ENCODE measurements around the gene LMOD1.
A peak's percentile ranks its signal among the peaks of the same experiment; 100 is the strongest.
"Not testable (repeated sequence)": the region's sequence is repeated elsewhere in the genome, so short reads cannot be mapped to it uniquely, and the experiment has no call there.

The LMOD1 gene

DNA sequence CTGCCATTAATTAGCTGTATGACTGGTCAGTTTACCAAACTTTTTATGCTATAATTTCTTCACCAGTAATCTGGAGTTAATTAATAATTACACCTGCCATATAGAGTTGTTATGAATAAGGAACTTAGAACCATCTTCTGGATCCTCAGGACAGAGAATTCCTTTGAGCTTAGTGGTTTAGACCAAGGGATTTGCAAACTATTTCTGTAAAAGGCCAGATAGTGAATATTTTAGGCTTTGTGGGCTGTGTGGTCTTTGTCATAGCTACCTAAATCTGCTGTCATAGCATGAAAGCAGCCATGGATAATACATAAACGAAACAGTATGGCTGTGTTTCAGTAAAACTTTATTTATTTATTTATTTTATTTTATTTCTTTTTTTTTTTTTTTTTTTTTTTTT is 17.9 kb upstream of the LMOD1 start:
- Mint-ChIP-seq H3K27ac (no peak overlapping the region), H3K27me3 (no peaks in the 10 kb centered on the region), H3K4me1 (no peaks in the 10 kb centered on the region), H3K4me3 (no peak overlapping the region), H3K9me3 (no peaks in the 10 kb centered on the region), H3K36me3 (peaks cover 42% of the 10 kb centered on the region)
- CTCF ChIA-PET = interaction anchor here (2.5 kb wide), 1 partner anchor 69 kb away, joined by 12 read pairs; no protein-coding TSS in a partner anchor
- DNase-seq = no peak

DNA sequence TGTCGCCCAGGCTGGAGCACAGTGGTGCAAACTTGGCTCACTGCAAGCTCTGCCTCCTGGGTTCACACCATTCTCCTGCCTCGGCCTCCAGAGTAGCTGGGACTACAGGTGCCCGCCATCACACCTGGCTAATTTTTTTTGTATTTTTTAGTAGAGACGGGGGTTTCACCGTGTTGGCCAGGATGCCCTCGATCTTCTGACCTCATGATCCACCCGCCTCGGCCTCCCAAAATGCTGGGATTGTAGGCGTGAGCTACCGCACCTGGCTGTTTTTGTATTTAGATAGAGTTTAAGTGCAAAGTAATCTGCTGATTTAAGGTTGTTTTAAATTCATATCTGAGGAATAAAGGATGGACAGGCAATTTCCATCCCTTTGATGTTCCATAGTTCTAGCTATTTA is 16.0 kb upstream of the LMOD1 start:
- peaks cover 44% of the 10 kb centered on the region for H3K36me3 Mint-ChIP-seq
- not testable (repeated sequence) for H3K4me3 Mint-ChIP-seq, H3K27me3 Mint-ChIP-seq, DNase-seq, H3K9me3 Mint-ChIP-seq, H3K27ac Mint-ChIP-seq, H3K4me1 Mint-ChIP-seq
- CTCF ChIA-PET = interaction anchor here (1.0 to 1.2 kb wide), 2 partner anchors 11 to 85 kb away, joined by 3 read pairs; no protein-coding TSS in a partner anchor

DNA sequence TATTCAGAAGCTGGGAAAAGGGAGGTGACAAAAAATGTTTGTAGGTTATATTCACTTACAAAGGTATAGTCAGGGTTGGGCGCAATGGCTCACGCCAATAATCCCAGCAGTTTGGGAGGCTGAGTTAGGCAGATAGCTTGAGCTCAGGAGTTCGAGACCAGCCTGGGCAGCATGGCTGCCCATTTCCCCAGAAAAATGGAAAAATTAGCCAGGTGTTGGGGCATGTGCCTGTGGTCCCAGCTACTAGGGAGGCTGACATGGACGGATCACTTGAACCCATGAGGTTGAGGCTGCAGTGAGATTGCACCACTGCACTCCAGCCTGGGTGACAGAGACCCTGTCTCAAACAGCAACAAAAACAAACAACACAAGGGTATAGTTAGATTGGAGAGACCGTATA is 12.0 kb upstream of the LMOD1 start:
- Mint-ChIP-seq H3K4me1 (peaks cover 24% of the 10 kb centered on the region), H3K27me3 (peaks cover 5% of the 10 kb centered on the region), H3K27ac (no peak overlapping the region), H3K9me3 (no peaks in the 10 kb centered on the region), H3K4me3 (no peak overlapping the region), H3K36me3 (peaks cover 24% of the 10 kb centered on the region)
- no peak for DNase-seq
- CTCF ChIA-PET = interaction anchor here (0.7 to 1.3 kb wide), 2 partner anchors 25 to 278 kb away, joined by 3 to 4 read pairs; partner anchors contain the start of gene RNPEP

DNA sequence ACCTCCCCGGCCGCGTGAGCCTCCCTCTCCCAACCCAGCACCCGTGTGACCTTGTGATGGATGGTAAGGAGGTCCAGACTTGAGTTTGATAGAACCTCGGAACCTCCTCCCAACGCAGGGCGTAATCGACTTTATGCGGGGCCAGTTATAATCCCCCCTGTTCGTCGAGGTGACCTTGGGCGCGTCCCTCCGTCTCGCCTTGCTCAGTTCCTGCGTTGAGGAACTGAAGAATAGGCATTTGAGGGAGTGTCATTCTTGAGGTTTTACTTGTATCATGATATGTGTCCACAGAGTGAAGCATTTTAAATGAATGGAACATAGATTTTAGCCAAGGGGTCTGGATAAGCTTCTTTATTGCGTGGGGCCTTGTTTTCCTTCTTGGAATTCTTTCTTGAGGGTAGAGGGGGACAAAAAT is 9.4 kb upstream of the LMOD1 start:
- H3K9me3 Mint-ChIP-seq = no peaks in the 10 kb centered on the region
- DNase-seq = no peak
- peak overlapping the region; percentile 91 for H3K27ac Mint-ChIP-seq
- H3K36me3 Mint-ChIP-seq = peaks cover 13% of the 10 kb centered on the region
- CTCF ChIA-PET = interaction anchor here (0.7 to 4.0 kb wide), 3 partner anchors 17 to 60 kb away, joined by 3 to 15 read pairs (median 3); no protein-coding TSS in a partner anchor
- peak overlapping the region; percentile 95 for H3K4me3 Mint-ChIP-seq
- H3K27me3 Mint-ChIP-seq = peaks cover 11% of the 10 kb centered on the region
- H3K4me1 Mint-ChIP-seq = peaks cover 24% of the 10 kb centered on the region

DNA sequence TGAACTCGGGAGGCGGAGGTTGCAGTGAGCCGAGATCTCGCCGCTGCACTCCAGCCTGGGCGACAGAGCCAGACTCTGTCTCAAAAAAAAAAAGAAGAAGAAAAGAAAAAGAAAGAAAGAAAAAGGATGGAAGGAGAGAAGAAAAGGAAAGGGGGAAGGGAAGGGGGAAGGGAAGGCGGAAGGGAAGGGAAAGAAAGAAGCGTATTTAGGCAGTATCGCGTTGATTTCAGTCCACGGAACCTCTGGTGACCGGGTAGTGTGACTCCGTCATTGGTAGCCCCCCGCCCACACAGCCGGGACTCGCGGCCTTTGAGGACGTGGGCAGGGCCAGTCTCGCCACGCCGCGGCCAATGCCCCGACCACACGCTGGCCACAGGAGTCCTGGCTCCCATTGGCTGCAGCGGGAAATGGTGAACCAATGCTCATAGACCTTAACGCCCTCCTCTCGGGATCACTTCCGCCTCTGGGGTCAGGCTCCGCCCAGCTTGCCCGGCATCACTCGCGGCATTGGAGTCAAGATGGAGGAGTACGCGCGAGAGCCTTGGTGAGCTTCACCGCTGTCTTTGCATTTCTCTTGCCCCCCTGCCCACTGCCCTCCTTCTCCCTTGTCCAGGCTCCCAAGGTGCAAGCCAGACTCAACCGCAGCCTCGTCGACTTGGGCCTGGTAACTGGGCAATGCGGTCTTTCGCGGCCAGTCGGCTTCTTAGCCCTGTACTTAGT is 8.8 kb upstream of the LMOD1 start, which contains the start of gene TIMM17A:
Gene TIMM17A (plus strand): TSS at position 495 of the 720 bp plus-strand sequence. CDS start 24 bp downstream, at position 519.
- peak; percentile 97 for DNase-seq
- CTCF ChIA-PET = interaction anchor here (0.7 to 4.0 kb wide), 4 partner anchors 9 to 59 kb away, joined by 3 to 15 read pairs (median 4); partner anchors contain the start of gene LMOD1
- Mint-ChIP-seq H3K9me3 (no peaks in the 10 kb centered on the region), H3K36me3 (peaks cover 9% of the 10 kb centered on the region), H3K4me1 (peaks cover 24% of the 10 kb centered on the region), H3K27ac (peak within 1 kb of the TSS; percentile 91), H3K27me3 (peaks cover 11% of the 10 kb centered on the region), H3K4me3 (peak within 1 kb of the TSS; percentile 95)

DNA sequence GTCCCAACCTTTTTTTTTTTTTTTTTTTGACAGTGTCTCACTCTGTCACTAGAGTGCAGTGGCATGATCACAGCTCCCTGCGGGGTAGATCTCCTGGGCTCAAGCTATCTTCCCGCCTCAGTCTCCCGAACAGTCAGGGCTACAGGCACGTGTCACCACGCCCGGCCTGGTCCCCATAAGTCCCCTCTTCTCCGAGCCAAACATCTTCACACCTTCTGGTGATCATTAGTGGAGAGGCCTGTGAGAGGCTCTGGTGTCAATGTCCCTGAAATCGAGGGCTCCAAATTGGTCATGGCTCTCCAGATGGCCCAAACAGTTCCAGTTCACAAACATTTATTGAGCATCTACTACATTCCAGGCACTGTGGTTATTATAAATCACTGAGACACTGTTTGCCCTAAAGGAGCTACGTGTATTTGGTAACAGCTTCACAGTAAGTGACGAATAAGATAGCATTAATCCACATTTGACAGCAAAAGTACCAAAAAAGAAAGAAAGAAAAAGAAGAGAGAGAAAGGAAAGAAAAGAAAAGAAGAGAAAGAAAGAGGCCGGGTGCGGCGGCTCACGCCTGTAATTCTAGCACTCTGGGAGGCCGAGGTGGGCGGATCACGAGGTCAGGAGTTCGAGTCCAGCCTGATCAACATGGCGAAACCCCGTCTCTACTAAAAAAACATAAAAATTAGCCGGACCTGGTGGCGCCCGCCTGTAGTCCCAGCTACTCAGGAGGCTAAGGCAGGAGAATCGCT is 8.1 kb upstream of the LMOD1 start:
- peaks cover 24% of the 10 kb centered on the region for H3K4me1 Mint-ChIP-seq
- peaks cover 9% of the 10 kb centered on the region for H3K36me3 Mint-ChIP-seq
- peaks cover 17% of the 10 kb centered on the region for H3K27me3 Mint-ChIP-seq
- H3K9me3 Mint-ChIP-seq = no peaks in the 10 kb centered on the region
- peak overlapping the region; percentile 95 for H3K4me3 Mint-ChIP-seq
- peak overlapping the region; percentile 91 for H3K27ac Mint-ChIP-seq
- CTCF ChIA-PET = interaction anchor here (0.7 to 4.0 kb wide), 3 partner anchors 8 to 58 kb away, joined by 4 to 15 read pairs (median 4); partner anchors contain the start of gene LMOD1
- peak; percentile 26 for DNase-seq

DNA sequence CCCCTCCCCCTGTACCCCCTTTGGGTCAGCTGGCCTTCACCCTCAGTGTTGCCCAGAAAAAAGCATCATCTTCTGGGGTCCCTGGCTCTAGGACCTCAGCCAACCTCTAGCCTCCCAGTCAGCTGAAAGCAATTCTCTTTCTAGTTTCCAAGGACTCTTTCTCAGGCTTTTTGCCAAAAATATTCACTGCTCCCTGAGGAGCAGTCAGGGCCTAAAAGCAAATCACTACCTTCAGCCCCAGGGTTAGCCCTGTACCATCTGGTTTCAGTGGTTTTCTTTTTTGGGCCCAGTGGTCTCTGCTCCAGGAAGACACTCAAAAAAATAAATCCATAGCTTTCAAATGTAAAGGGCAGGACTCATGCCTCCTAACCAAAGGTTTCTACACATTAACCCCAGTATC is 3.1 kb upstream of the LMOD1 start:
- CTCF ChIA-PET = interaction anchor here (2.3 kb wide), 1 partner anchor 54 kb away, joined by 9 read pairs; no protein-coding TSS in a partner anchor
- no peak for DNase-seq
- Mint-ChIP-seq H3K27me3 (peaks cover 54% of the 10 kb centered on the region), H3K27ac (no peak overlapping the region), H3K4me1 (peaks cover 14% of the 10 kb centered on the region), H3K4me3 (no peak overlapping the region), H3K36me3 (no peaks in the 10 kb centered on the region), H3K9me3 (no peaks in the 10 kb centered on the region)

DNA sequence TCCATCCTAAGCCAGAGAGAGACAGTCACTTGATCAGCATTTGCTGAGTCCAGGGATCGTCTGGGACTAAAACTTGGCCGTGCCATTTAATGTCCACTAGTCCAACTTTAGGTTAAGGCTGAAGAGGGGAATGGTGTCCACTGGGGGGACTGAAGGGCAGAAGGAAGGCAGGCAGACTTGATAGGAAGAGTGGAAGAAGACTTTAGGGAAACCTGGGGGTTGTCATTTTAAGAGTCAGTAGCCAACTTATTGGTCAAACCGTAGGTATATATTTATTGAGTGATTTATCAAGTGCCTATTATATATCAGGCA is 1.3 kb upstream of the LMOD1 start:
- Mint-ChIP-seq H3K36me3 (no peaks in the 10 kb centered on the region), H3K4me1 (peaks cover 10% of the 10 kb centered on the region), H3K4me3 (no peak overlapping the region), H3K9me3 (no peaks in the 10 kb centered on the region), H3K27me3 (peaks cover 67% of the 10 kb centered on the region), H3K27ac (no peak overlapping the region)
- CTCF ChIA-PET = no interaction called here
- no peak for DNase-seq

DNA sequence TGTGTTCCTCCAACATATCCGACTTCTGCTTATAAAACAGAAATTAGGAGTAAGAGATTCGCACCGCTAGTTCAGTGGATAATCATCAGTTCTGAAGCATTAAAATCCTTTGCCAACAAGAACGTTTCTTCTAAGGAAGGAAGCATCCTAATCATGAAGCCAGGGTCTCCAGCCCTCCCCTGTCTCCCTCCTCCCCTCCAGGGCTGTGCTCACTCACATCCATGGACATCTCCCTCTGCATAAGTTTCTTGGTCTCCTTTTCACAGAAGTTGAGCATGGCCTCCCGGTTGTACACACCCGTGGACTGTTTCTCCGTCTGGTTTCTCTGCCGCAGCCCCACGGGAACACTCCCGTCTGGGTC is 505 bp downstream of the LMOD1 start:
- H3K4me3 Mint-ChIP-seq = no peak overlapping the region
- peaks cover 10% of the 10 kb centered on the region for H3K4me1 Mint-ChIP-seq
- H3K9me3 Mint-ChIP-seq = no peaks in the 10 kb centered on the region
- CTCF ChIA-PET = interaction anchor here (0.6 to 2.3 kb wide), 5 partner anchors 9 to 202 kb away, joined by 3 to 12 read pairs (median 3); no protein-coding TSS in a partner anchor
- no peak overlapping the region for H3K27ac Mint-ChIP-seq
- no peaks in the 10 kb centered on the region for H3K36me3 Mint-ChIP-seq
- peaks cover 73% of the 10 kb centered on the region for H3K27me3 Mint-ChIP-seq
- no peak for DNase-seq

DNA sequence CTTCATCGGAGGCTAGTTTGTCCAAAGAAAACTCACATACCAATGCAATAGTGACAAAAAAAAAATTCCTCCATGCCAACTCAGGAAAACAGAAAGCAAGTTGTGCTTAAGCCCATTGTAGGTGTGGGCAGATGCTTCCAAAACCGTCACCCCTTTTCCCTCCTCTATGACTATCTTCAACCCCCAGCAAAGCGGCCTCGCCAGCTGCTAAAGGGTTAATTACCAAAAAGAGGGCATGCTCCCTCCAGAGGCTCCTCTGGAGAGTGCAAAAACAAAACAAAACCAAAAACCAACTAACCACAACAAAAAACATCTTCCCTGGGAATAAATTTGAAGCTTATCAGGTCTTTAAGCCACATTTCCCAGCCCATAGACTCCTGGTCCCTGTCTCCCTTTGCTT is 1.2 kb downstream of the LMOD1 start:
- Mint-ChIP-seq H3K9me3 (no peaks in the 10 kb centered on the region), H3K36me3 (no peaks in the 10 kb centered on the region), H3K4me3 (no peak overlapping the region), H3K27me3 (peaks cover 73% of the 10 kb centered on the region), H3K27ac (no peak overlapping the region), H3K4me1 (peaks cover 10% of the 10 kb centered on the region)
- DNase-seq = no peak
- CTCF ChIA-PET = interaction anchor here (1.1 to 2.3 kb wide), 3 partner anchors 9 to 50 kb away, joined by 3 to 12 read pairs (median 4); no protein-coding TSS in a partner anchor

DNA sequence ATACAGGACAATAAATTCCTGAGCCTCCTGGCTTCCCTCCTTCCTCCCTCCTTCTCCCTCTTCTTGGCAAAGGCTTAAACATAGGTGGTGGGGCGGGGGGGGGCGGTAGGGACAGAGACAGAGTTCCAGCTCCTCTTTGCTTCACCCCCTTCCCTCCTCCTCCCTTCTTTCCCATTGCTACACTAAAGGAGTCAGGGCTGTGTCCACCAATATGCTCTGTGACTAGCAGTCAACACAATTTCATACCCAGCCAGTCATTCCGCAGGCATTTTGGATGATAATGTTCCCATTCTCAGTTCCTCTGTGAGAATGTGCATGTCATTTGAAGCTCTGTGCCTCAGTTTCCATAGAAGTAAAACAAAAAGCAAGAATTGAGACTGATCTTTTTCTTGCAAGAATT is 1.7 kb downstream of the LMOD1 start:
- CTCF ChIA-PET = interaction anchor here (1.1 to 2.3 kb wide), 2 partner anchors 19 to 49 kb away, joined by 3 to 12 read pairs; no protein-coding TSS in a partner anchor
- Mint-ChIP-seq H3K36me3 (no peaks in the 10 kb centered on the region), H3K27me3 (peaks cover 73% of the 10 kb centered on the region)

DNA sequence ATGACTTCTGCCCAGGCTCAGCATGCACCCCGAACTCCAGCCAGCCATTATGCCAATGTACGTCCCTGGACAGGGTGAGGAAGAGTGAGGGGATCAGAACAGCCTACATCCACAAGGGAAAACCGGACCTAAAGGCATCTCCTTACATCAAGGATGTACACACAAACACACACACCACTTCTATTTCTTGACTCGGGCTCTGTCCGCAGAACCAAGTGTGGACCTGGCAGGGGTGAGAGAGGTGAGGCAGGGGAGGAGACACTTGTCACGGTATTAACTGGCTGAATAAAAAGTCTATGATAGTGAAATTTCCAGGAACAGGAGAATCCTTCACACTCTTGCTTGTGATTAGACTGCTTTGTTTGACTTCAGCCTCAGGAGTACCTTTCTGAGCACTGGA is 2.3 kb downstream of the LMOD1 start:
- peaks cover 68% of the 10 kb centered on the region for H3K27me3 Mint-ChIP-seq
- CTCF ChIA-PET = interaction anchor here (2.3 kb wide), 1 partner anchor 48 kb away, joined by 12 read pairs; no protein-coding TSS in a partner anchor

More for the DNA sequence above, 1.7 kb downstream of the LMOD1 start:
- no peak overlapping the region for H3K4me3 Mint-ChIP-seq
- H3K4me1 Mint-ChIP-seq = peaks cover 10% of the 10 kb centered on the region
- H3K27ac Mint-ChIP-seq = no peak overlapping the region
- H3K9me3 Mint-ChIP-seq = no peaks in the 10 kb centered on the region
- DNase-seq = no peak

DNA sequence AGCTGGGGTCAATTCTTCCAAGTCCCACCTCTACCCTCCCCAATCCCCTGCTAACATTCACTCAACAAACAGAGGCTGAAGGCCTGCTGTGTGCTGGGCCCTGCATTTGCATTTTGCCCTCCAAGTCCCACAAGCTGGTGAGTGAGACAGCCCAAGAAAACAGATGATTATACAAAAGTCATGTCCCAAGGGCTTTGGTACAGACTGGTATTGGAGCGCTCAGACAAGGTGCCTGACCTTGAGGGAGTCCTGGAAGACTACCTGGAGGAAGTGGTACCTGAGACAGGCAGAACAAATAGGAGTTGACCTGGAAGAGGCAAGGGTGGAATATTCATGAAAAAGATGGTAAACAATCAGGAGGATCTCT is 4.2 kb downstream of the LMOD1 start:
- Mint-ChIP-seq H3K27me3 (peaks cover 71% of the 10 kb centered on the region), H3K36me3 (no peaks in the 10 kb centered on the region), H3K27ac (no peak overlapping the region), H3K4me3 (no peak overlapping the region), H3K4me1 (peaks cover 10% of the 10 kb centered on the region), H3K9me3 (no peaks in the 10 kb centered on the region)
- CTCF ChIA-PET = no interaction called here
- no peak for DNase-seq

More for the DNA sequence above, 2.3 kb downstream of the LMOD1 start:
- H3K4me3 Mint-ChIP-seq = no peak overlapping the region
- no peaks in the 10 kb centered on the region for H3K36me3 Mint-ChIP-seq
- no peaks in the 10 kb centered on the region for H3K9me3 Mint-ChIP-seq
- H3K4me1 Mint-ChIP-seq = peaks cover 10% of the 10 kb centered on the region
- no peak overlapping the region for H3K27ac Mint-ChIP-seq
- no peak for DNase-seq

DNA sequence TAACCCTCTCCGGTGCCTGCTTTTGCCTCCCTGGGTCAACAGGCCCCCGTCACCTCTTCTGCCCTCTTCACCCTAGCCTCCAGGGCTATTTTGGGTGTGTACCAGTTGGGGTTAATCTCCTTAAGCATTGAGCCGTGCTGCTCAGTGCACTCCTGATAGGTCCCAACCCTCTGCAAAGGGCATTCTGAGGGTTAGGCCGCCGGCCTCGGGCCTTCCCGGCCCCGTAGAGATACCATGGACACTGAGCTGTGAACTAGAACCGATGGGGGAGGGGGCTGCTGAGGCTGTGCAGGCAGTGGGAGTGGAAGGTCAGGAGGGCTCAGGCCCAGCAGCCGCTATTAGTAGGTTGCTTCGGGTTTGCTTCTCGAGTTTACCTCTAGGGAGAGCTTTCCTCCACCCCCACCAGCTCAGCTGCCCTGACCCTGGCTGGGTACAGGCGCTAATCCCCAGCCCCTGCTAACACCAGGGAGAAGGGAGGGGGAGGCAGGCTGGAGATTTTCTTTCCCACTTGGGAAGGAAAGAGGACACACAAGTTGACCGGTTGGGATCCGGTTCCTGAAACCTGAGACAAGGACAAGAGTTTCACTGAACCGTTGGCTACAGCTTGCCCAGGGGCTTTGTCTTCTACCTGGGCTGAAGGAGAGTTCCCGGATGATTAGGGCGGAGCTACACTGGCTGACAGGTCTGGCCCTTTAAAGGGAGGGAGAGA is 4.8 kb downstream of the LMOD1 start:
- DNase-seq = no peak
- Mint-ChIP-seq H3K27me3 (peaks cover 68% of the 10 kb centered on the region), H3K36me3 (no peaks in the 10 kb centered on the region), H3K27ac (no peak overlapping the region), H3K4me1 (peaks cover 10% of the 10 kb centered on the region), H3K9me3 (no peaks in the 10 kb centered on the region), H3K4me3 (no peak overlapping the region)
- CTCF ChIA-PET = no interaction called here
